GM19372 (cell line): Measurements from ENCODE around the gene FBXW10.
"Not testable (repeated sequence)": the region's sequence is repeated elsewhere in the genome, so short reads cannot be mapped to it uniquely, and the experiment has no call there.

Experiments
- ATAC-seq: cut with Tn5 transposase; IDR thresholded peaks from one replicate; pipeline ENCODE4 v1.9.1; 2021; ENCODE audit warnings: mild to moderate bottlenecking, low read depth, moderate library complexity; ENCODE audit not compliant: unreplicated experiment

The FBXW10 gene

GRCh38 chr17:18743699-18744421 is at the start of gene FBXW10:
TSS of gene FBXW10 (plus strand) at chr17:18744054. CDS start at chr17:18744245, 191 bp downstream.
- not testable (repeated sequence) for ATAC-seq

- not testable (repeated sequence) for ATAC-seq
Observed at GRCh38 chr17:18695143-18695542, 48.7 kb upstream of the FBXW10 start.

GRCh38 chr17:18698473-18699103 is 45.3 kb upstream of the FBXW10 start:
- ATAC-seq, result not testable (repeated sequence)

GRCh38 chr17:18705955-18706354 is 37.9 kb upstream of the FBXW10 start:
- not testable (repeated sequence) for ATAC-seq

- ATAC-seq, result not testable (repeated sequence)
Observed at GRCh38 chr17:18708215-18708614, 35.6 kb upstream of the FBXW10 start.

GRCh38 chr17:18712354-18712999 is 31.4 kb upstream of the FBXW10 start:
- ATAC-seq, result not testable (repeated sequence)

GRCh38 chr17:18718643-18719427 is 25.0 kb upstream of the FBXW10 start:
- not testable (repeated sequence) for ATAC-seq

GRCh38 chr17:18719428-18720110 is 24.3 kb upstream of the FBXW10 start:
- ATAC-seq, result not testable (repeated sequence)

GRCh38 chr17:18721775-18722547 is 21.9 kb upstream of the FBXW10 start:
- ATAC-seq, result not testable (repeated sequence)

GRCh38 chr17:18722612-18723011 is 21.2 kb upstream of the FBXW10 start:
- ATAC-seq, result not testable (repeated sequence)

GRCh38 chr17:18723509-18723908 is 20.3 kb upstream of the FBXW10 start:
- ATAC-seq, result not testable (repeated sequence)

GRCh38 chr17:18732438-18732837 is 11.4 kb upstream of the FBXW10 start:
- not testable (repeated sequence) for ATAC-seq

GRCh38 chr17:18733350-18733749 is 10.5 kb upstream of the FBXW10 start:
- not testable (repeated sequence) for ATAC-seq

GRCh38 chr17:18739616-18740391 is 4.0 kb upstream of the FBXW10 start:
- not testable (repeated sequence) for ATAC-seq

GRCh38 chr17:18741228-18741627 is 2.6 kb upstream of the FBXW10 start:
- not testable (repeated sequence) for ATAC-seq

- not testable (repeated sequence) for ATAC-seq
Observed at GRCh38 chr17:18744726-18745125, 872 bp downstream of the FBXW10 start.

- ATAC-seq, result not testable (repeated sequence)
Observed at GRCh38 chr17:18746551-18746950, 2.7 kb downstream of the FBXW10 start.

GRCh38 chr17:18747501-18747900 is 3.6 kb downstream of the FBXW10 start:
- not testable (repeated sequence) for ATAC-seq
